Memory B cell (primary cell): ENCODE results near the gene RASAL1.
A peak's percentile ranks its signal among the peaks of the same experiment; 100 is the strongest.

Experiments used
- ATAC-seq: fragments of 150-1000 bp; cut with Tn5 transposase; 2 replicates; pipeline ENCODE4 v1.10.0; 2021; ENCODE audit warnings: low read depth, mild to moderate bottlenecking, moderate library complexity
- DNase-seq, 2 donors: peaks; one replicate each; pipeline ENCODE4 v3.0.0; 2022; ENCODE audit warnings: low spot score in 2 of 2
- H3K27ac Mint-ChIP-seq: one replicate; pipeline ENCODE4 v1.8.0; 2022; ENCODE audit warnings: mild to moderate bottlenecking, moderate library complexity, mixed read lengths
- H3K27me3 Mint-ChIP-seq: one replicate; pipeline ENCODE4 v1.8.0; 2022; ENCODE audit warnings: mixed read lengths
- H3K36me3 Mint-ChIP-seq: one replicate; pipeline ENCODE4 v1.8.0; 2022; ENCODE audit warnings: mild to moderate bottlenecking, mixed read lengths
- H3K4me1 Mint-ChIP-seq: one replicate; pipeline ENCODE4 v1.8.0; 2022; ENCODE audit warnings: mixed read lengths
- H3K4me3 Mint-ChIP-seq: one replicate; pipeline ENCODE4 v1.8.0; 2022; ENCODE audit warnings: mild to moderate bottlenecking, moderate library complexity, mixed read lengths
- H3K9me3 Mint-ChIP-seq: one replicate; pipeline ENCODE4 v1.8.0; 2022; ENCODE audit warnings: mixed read lengths

RASAL1 gene

GRCh38 chr12:113109872-113110599 lies 25.5 kb downstream of the RASAL1 start:
- no peak for ATAC-seq
- Mint-ChIP-seq H3K4me3 (no peak overlapping the region), H3K9me3 (no peaks in the 10 kb centered on the region), H3K36me3 (no peaks in the 10 kb centered on the region), H3K27ac (no peak overlapping the region), H3K4me1 (no peaks in the 10 kb centered on the region), H3K27me3 (peaks cover 10% of the 10 kb centered on the region)
- DNase-seq = no peak

- no peak for ATAC-seq
- no peak overlapping the region for H3K4me3 Mint-ChIP-seq
- no peaks in the 10 kb centered on the region for H3K36me3 Mint-ChIP-seq
- no peak overlapping the region for H3K27ac Mint-ChIP-seq
- H3K27me3 Mint-ChIP-seq = peaks cover 10% of the 10 kb centered on the region
- no peak for DNase-seq
- no peaks in the 10 kb centered on the region for H3K9me3 Mint-ChIP-seq
- H3K4me1 Mint-ChIP-seq = no peaks in the 10 kb centered on the region
Measured at GRCh38 chr12:113109360-113109759, 26.2 kb downstream of the RASAL1 start.

GRCh38 chr12:113108308-113108707 lies 27.3 kb downstream of the RASAL1 start:
- no peak overlapping the region for H3K4me3 Mint-ChIP-seq
- H3K4me1 Mint-ChIP-seq = peaks cover 3% of the 10 kb centered on the region
- H3K9me3 Mint-ChIP-seq = no peaks in the 10 kb centered on the region
- no peak overlapping the region for H3K27ac Mint-ChIP-seq
- H3K36me3 Mint-ChIP-seq = no peaks in the 10 kb centered on the region
- peaks cover 8% of the 10 kb centered on the region for H3K27me3 Mint-ChIP-seq
- ATAC-seq (no peak), DNase-seq (no peak)

GRCh38 chr12:113106361-113106760 lies 29.2 kb downstream of the RASAL1 start:
- Mint-ChIP-seq H3K4me3 (no peak overlapping the region), H3K36me3 (no peaks in the 10 kb centered on the region), H3K27ac (no peak overlapping the region), H3K4me1 (peaks cover 7% of the 10 kb centered on the region), H3K9me3 (no peaks in the 10 kb centered on the region), H3K27me3 (peaks cover 2% of the 10 kb centered on the region)
- DNase-seq (no peak), ATAC-seq (no peak)

GRCh38 chr12:113105606-113106271 lies 29.8 kb downstream of the RASAL1 start:
- no peak for ATAC-seq
- Mint-ChIP-seq H3K4me1 (peaks cover 7% of the 10 kb centered on the region), H3K36me3 (no peaks in the 10 kb centered on the region), H3K27ac (no peak overlapping the region), H3K4me3 (no peak overlapping the region), H3K9me3 (no peaks in the 10 kb centered on the region), H3K27me3 (peaks cover 2% of the 10 kb centered on the region)
- no peak for DNase-seq

- no peak overlapping the region for H3K27ac Mint-ChIP-seq
- no peaks in the 10 kb centered on the region for H3K36me3 Mint-ChIP-seq
- ATAC-seq = peak; percentile 45
- DNase-seq = no peak
- peaks cover 2% of the 10 kb centered on the region for H3K27me3 Mint-ChIP-seq
- H3K9me3 Mint-ChIP-seq = no peaks in the 10 kb centered on the region
- peak overlapping the region; percentile 34 for H3K4me3 Mint-ChIP-seq
- H3K4me1 Mint-ChIP-seq = peaks cover 7% of the 10 kb centered on the region
Measured at GRCh38 chr12:113104953-113105510, 30.5 kb downstream of the RASAL1 start.

GRCh38 chr12:113103756-113104450 lies 31.7 kb downstream of the RASAL1 start:
- no peaks in the 10 kb centered on the region for H3K9me3 Mint-ChIP-seq
- H3K27me3 Mint-ChIP-seq = peaks cover 2% of the 10 kb centered on the region
- peaks cover 7% of the 10 kb centered on the region for H3K4me1 Mint-ChIP-seq
- peak overlapping the region; percentile 78 for H3K4me3 Mint-ChIP-seq
- ATAC-seq (peak; percentile 82), DNase-seq (peak; percentile 36 to 47)
- no peaks in the 10 kb centered on the region for H3K36me3 Mint-ChIP-seq
- H3K27ac Mint-ChIP-seq = no peak overlapping the region

- DNase-seq = no peak
- Mint-ChIP-seq H3K4me3 (no peak overlapping the region), H3K36me3 (no peaks in the 10 kb centered on the region), H3K27me3 (peaks cover 2% of the 10 kb centered on the region), H3K9me3 (no peaks in the 10 kb centered on the region), H3K27ac (no peak overlapping the region), H3K4me1 (peaks cover 13% of the 10 kb centered on the region)
- ATAC-seq = no peak
Measured at GRCh38 chr12:113102811-113103210, 32.8 kb downstream of the RASAL1 start.

GRCh38 chr12:113101751-113102150 lies 33.8 kb downstream of the RASAL1 start:
- peaks cover 2% of the 10 kb centered on the region for H3K27me3 Mint-ChIP-seq
- no peak overlapping the region for H3K27ac Mint-ChIP-seq
- no peak for DNase-seq
- H3K4me3 Mint-ChIP-seq = no peak overlapping the region
- no peaks in the 10 kb centered on the region for H3K36me3 Mint-ChIP-seq
- peaks cover 13% of the 10 kb centered on the region for H3K4me1 Mint-ChIP-seq
- ATAC-seq = no peak
- H3K9me3 Mint-ChIP-seq = no peaks in the 10 kb centered on the region

GRCh38 chr12:113099764-113100163 lies 35.8 kb downstream of the RASAL1 start:
- H3K27ac Mint-ChIP-seq = no peak overlapping the region
- H3K4me3 Mint-ChIP-seq = no peak overlapping the region
- H3K4me1 Mint-ChIP-seq = peaks cover 13% of the 10 kb centered on the region
- H3K9me3 Mint-ChIP-seq = no peaks in the 10 kb centered on the region
- H3K27me3 Mint-ChIP-seq = peaks cover 2% of the 10 kb centered on the region
- DNase-seq (no peak), ATAC-seq (no peak)
- H3K36me3 Mint-ChIP-seq = no peaks in the 10 kb centered on the region

GRCh38 chr12:113099364-113099763 lies 36.2 kb downstream of the RASAL1 start:
- H3K4me1 Mint-ChIP-seq = peaks cover 13% of the 10 kb centered on the region

GRCh38 chr12:113098441-113099028 lies 37.0 kb downstream of the RASAL1 start:
- Mint-ChIP-seq H3K4me3 (no peak overlapping the region), H3K27ac (no peak overlapping the region), H3K9me3 (no peaks in the 10 kb centered on the region), H3K4me1 (peaks cover 9% of the 10 kb centered on the region), H3K36me3 (no peaks in the 10 kb centered on the region), H3K27me3 (no peaks in the 10 kb centered on the region)
- ATAC-seq (peak; percentile 79), DNase-seq (peak; percentile 68 to 78)

More at GRCh38 chr12:113099364-113099763, 36.2 kb downstream of the RASAL1 start:
- ATAC-seq = no peak
- no peaks in the 10 kb centered on the region for H3K36me3 Mint-ChIP-seq
- no peak overlapping the region for H3K27ac Mint-ChIP-seq
- no peak overlapping the region for H3K4me3 Mint-ChIP-seq
- DNase-seq = no peak
- peaks cover 2% of the 10 kb centered on the region for H3K27me3 Mint-ChIP-seq
- no peaks in the 10 kb centered on the region for H3K9me3 Mint-ChIP-seq

- no peak for DNase-seq
- no peaks in the 10 kb centered on the region for H3K27me3 Mint-ChIP-seq
- H3K9me3 Mint-ChIP-seq = no peaks in the 10 kb centered on the region
- no peaks in the 10 kb centered on the region for H3K36me3 Mint-ChIP-seq
- H3K4me3 Mint-ChIP-seq = no peak overlapping the region
- peak; percentile 43 for ATAC-seq
- peak overlapping the region; percentile 62 for H3K27ac Mint-ChIP-seq
- H3K4me1 Mint-ChIP-seq = peaks cover 9% of the 10 kb centered on the region
Measured at GRCh38 chr12:113097716-113098440, 37.7 kb downstream of the RASAL1 start.
